ENCODE results near the gene TEN1.

The TEN1 gene

DNA sequence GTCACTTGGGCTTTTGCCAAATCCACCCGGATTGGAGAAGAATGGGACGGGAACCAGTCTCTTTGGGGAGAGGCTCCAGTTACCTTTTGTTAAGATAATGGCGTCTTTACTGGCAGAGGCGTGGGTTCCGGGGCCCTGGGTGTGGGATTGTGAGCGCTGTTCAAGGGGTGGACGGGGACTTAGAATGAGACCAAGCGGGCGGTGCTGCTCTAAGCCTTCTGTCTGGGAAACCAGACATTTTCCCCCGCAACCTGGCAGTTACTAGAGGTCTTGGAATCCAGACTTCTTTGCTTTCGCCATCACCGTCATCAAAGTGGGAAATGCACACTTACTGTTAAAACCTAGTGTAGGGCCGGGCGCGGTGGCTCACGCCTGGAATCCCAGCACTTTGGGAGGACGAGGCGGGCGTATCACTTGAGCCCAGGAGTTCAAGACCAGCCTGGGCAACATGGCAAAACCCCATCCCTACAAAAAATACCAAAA, 706 bp downstream of the TEN1 start (continued):
- TF ChIP-seq, protein P1, sequence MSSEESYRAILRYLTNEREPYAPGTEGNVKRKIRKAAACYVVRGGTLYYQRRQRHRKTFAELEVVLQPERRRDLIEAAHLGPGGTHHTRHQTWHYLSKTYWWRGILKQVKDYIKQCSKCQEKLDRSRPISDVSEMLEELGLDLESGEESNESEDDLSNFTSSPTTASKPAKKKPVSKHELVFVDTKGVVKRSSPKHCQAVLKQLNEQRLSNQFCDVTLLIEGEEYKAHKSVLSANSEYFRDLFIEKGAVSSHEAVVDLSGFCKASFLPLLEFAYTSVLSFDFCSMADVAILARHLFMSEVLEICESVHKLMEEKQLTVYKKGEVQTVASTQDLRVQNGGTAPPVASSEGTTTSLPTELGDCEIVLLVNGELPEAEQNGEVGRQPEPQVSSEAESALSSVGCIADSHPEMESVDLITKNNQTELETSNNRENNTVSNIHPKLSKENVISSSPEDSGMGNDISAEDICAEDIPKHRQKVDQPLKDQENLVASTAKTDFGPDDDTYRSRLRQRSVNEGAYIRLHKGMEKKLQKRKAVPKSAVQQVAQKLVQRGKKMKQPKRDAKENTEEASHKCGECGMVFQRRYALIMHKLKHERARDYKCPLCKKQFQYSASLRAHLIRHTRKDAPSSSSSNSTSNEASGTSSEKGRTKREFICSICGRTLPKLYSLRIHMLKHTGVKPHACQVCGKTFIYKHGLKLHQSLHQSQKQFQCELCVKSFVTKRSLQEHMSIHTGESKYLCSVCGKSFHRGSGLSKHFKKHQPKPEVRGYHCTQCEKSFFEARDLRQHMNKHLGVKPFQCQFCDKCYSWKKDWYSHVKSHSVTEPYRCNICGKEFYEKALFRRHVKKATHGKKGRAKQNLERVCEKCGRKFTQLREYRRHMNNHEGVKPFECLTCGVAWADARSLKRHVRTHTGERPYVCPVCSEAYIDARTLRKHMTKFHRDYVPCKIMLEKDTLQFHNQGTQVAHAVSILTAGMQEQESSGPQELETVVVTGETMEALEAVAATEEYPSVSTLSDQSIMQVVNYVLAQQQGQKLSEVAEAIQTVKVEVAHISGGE (tag by site-specific recombination; conservative IDR thresholded peaks at IDR 0.05; ENCODE audit: low read depth) = no peak
- TF ChIP-seq SP7 (tag by site-specific recombination; IDR thresholded peaks at IDR 0.05) = peak; percentile 6; the same call in 1 of the 2 replicates
- no peak for TF ChIP-seq WT1 (tag by site-specific recombination; IDR thresholded peaks at IDR 0.05)
- TF ChIP-seq YY1 (tag by site-specific recombination; IDR thresholded peaks at IDR 0.05) = peak; percentile 81
- TF ChIP-seq, protein P2, sequence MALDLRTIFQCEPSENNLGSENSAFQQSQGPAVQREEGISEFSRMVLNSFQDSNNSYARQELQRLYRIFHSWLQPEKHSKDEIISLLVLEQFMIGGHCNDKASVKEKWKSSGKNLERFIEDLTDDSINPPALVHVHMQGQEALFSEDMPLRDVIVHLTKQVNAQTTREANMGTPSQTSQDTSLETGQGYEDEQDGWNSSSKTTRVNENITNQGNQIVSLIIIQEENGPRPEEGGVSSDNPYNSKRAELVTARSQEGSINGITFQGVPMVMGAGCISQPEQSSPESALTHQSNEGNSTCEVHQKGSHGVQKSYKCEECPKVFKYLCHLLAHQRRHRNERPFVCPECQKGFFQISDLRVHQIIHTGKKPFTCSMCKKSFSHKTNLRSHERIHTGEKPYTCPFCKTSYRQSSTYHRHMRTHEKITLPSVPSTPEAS (tag by site-specific recombination; IDR thresholded peaks at IDR 0.05) = no peak
- no peak for TF ChIP-seq SALL2 (tag by site-specific recombination; IDR thresholded peaks at IDR 0.05; ENCODE audit: borderline replicate concordance)
- TF ChIP-seq, protein P3, sequence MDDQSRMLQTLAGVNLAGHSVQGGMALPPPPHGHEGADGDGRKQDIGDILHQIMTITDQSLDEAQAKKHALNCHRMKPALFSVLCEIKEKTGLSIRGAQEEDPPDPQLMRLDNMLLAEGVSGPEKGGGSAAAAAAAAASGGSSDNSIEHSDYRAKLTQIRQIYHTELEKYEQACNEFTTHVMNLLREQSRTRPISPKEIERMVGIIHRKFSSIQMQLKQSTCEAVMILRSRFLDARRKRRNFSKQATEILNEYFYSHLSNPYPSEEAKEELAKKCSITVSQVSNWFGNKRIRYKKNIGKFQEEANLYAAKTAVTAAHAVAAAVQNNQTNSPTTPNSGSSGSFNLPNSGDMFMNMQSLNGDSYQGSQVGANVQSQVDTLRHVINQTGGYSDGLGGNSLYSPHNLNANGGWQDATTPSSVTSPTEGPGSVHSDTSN (CRISPR knock-in tag; IDR thresholded peaks at IDR 0.05) = no peak
- TF ChIP-seq, protein P4, sequence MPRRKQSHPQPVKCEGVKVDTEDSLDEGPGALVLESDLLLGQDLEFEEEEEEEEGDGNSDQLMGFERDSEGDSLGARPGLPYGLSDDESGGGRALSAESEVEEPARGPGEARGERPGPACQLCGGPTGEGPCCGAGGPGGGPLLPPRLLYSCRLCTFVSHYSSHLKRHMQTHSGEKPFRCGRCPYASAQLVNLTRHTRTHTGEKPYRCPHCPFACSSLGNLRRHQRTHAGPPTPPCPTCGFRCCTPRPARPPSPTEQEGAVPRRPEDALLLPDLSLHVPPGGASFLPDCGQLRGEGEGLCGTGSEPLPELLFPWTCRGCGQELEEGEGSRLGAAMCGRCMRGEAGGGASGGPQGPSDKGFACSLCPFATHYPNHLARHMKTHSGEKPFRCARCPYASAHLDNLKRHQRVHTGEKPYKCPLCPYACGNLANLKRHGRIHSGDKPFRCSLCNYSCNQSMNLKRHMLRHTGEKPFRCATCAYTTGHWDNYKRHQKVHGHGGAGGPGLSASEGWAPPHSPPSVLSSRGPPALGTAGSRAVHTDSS (tag by site-specific recombination; IDR thresholded peaks at IDR 0.05) = no peak; the same call in 1 of the 2 replicates
- TF ChIP-seq, protein P5, sequence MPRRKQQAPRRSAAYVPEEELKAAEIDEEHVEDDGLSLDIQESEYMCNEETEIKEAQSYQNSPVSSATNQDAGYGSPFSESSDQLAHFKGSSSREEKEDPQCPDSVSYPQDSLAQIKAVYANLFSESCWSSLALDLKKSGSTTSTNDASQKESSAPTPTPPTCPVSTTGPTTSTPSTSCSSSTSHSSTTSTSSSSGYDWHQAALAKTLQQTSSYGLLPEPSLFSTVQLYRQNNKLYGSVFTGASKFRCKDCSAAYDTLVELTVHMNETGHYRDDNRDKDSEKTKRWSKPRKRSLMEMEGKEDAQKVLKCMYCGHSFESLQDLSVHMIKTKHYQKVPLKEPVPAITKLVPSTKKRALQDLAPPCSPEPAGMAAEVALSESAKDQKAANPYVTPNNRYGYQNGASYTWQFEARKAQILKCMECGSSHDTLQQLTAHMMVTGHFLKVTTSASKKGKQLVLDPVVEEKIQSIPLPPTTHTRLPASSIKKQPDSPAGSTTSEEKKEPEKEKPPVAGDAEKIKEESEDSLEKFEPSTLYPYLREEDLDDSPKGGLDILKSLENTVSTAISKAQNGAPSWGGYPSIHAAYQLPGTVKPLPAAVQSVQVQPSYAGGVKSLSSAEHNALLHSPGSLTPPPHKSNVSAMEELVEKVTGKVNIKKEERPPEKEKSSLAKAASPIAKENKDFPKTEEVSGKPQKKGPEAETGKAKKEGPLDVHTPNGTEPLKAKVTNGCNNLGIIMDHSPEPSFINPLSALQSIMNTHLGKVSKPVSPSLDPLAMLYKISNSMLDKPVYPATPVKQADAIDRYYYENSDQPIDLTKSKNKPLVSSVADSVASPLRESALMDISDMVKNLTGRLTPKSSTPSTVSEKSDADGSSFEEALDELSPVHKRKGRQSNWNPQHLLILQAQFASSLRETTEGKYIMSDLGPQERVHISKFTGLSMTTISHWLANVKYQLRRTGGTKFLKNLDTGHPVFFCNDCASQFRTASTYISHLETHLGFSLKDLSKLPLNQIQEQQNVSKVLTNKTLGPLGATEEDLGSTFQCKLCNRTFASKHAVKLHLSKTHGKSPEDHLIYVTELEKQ (tag by site-specific recombination; IDR thresholded peaks at IDR 0.05; ENCODE audit: borderline replicate concordance) = no peak
- TF ChIP-seq, protein P6, sequence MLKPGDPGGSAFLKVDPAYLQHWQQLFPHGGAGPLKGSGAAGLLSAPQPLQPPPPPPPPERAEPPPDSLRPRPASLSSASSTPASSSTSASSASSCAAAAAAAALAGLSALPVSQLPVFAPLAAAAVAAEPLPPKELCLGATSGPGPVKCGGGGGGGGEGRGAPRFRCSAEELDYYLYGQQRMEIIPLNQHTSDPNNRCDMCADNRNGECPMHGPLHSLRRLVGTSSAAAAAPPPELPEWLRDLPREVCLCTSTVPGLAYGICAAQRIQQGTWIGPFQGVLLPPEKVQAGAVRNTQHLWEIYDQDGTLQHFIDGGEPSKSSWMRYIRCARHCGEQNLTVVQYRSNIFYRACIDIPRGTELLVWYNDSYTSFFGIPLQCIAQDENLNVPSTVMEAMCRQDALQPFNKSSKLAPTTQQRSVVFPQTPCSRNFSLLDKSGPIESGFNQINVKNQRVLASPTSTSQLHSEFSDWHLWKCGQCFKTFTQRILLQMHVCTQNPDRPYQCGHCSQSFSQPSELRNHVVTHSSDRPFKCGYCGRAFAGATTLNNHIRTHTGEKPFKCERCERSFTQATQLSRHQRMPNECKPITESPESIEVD (tag by site-specific recombination; IDR thresholded peaks at IDR 0.05) = no peak
- TF ChIP-seq ZFP3 (tag by site-specific recombination; IDR thresholded peaks at IDR 0.05; ENCODE audit: low read depth) = no peak
- TF ChIP-seq, protein P7, sequence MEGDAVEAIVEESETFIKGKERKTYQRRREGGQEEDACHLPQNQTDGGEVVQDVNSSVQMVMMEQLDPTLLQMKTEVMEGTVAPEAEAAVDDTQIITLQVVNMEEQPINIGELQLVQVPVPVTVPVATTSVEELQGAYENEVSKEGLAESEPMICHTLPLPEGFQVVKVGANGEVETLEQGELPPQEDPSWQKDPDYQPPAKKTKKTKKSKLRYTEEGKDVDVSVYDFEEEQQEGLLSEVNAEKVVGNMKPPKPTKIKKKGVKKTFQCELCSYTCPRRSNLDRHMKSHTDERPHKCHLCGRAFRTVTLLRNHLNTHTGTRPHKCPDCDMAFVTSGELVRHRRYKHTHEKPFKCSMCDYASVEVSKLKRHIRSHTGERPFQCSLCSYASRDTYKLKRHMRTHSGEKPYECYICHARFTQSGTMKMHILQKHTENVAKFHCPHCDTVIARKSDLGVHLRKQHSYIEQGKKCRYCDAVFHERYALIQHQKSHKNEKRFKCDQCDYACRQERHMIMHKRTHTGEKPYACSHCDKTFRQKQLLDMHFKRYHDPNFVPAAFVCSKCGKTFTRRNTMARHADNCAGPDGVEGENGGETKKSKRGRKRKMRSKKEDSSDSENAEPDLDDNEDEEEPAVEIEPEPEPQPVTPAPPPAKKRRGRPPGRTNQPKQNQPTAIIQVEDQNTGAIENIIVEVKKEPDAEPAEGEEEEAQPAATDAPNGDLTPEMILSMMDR (tag by site-specific recombination; IDR thresholded peaks at IDR 0.05) = no peak
- TF ChIP-seq SP3 (tag by site-specific recombination; IDR thresholded peaks at IDR 0.05) = no peak
- no peak for TF ChIP-seq YY2 (tag by site-specific recombination; IDR thresholded peaks at IDR 0.05)
- TF ChIP-seq ZNF19 (tag by site-specific recombination; IDR thresholded peaks at IDR 0.05; ENCODE audit: low read depth) = no peak
- TF ChIP-seq, protein P8, sequence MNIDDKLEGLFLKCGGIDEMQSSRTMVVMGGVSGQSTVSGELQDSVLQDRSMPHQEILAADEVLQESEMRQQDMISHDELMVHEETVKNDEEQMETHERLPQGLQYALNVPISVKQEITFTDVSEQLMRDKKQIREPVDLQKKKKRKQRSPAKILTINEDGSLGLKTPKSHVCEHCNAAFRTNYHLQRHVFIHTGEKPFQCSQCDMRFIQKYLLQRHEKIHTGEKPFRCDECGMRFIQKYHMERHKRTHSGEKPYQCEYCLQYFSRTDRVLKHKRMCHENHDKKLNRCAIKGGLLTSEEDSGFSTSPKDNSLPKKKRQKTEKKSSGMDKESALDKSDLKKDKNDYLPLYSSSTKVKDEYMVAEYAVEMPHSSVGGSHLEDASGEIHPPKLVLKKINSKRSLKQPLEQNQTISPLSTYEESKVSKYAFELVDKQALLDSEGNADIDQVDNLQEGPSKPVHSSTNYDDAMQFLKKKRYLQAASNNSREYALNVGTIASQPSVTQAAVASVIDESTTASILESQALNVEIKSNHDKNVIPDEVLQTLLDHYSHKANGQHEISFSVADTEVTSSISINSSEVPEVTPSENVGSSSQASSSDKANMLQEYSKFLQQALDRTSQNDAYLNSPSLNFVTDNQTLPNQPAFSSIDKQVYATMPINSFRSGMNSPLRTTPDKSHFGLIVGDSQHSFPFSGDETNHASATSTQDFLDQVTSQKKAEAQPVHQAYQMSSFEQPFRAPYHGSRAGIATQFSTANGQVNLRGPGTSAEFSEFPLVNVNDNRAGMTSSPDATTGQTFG (tag by site-specific recombination; IDR thresholded peaks at IDR 0.05; ENCODE audit: borderline replicate concordance) = no peak
- no peak for TF ChIP-seq HOXA7 (CRISPR knock-in tag; IDR thresholded peaks at IDR 0.05; ENCODE audit: borderline replicate concordance)
- no peak for TF ChIP-seq ZNF184 (tag by site-specific recombination; IDR thresholded peaks at IDR 0.05)
- no peak for TF ChIP-seq ZNF2 (tag by site-specific recombination; IDR thresholded peaks at IDR 0.05)
- no peak for TF ChIP-seq KLF9 (tag by site-specific recombination; IDR thresholded peaks at IDR 0.05; ENCODE audit: low read depth)
- no peak for TF ChIP-seq IKZF3 (tag by site-specific recombination; IDR thresholded peaks at IDR 0.05)
- no peak for TF ChIP-seq ZNF248 (tag by site-specific recombination; IDR thresholded peaks at IDR 0.05)
- TF ChIP-seq ZNF777 (tag by site-specific recombination; IDR thresholded peaks at IDR 0.05; ENCODE audit: borderline replicate concordance) = no peak
